Measurements from ENCODE around the gene RIPOR3. TPM values are rescaled to one million over a fixed set of nuclear protein-coding genes. Genes with fewer than 3 reads are reported as not detected.

Gene RIPOR3
- total RNA-seq, 4 donors from 2014 or later, result 1.3 to 9.7 (median 3.3) TPM

DNA sequence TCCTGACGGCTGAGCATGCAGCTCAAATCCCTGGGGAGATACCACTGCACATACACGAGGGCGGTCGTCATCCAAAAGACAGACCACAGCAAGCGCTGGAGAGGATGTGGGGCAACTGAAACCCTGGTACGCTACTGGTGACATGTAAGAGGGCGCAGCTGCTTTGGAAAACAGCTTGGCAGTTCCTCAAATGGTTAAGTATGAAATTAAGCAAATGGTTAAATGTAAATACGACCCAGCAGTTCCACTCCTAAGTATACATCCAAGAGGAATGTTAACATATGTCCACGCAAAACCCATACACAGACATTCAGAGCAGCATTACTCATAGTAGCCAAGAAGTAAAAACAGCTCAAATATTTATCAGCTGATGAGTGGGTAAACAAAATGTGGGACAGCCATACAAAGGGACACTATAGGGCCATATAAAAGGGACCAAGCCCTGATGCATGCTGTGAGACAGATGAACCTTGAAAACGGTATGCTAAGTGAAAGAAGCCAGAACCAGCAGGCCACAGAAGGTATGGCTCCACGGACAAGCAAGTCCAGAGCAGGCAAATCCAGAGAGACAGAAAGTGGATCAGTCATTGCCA lies 38.5 kb downstream of the RIPOR3 start:
- DNase-seq, result no peak
- 59 to 73% methylated on average over 11 of the region's 11 CpGs for WGBS, 2 donors
- H3K4me3 ChIP-seq, result no peak overlapping the region
- TF ChIP-seq POLR2A (IDR thresholded peaks at IDR 0.05), result no peak
- TF ChIP-seq, protein P1, sequence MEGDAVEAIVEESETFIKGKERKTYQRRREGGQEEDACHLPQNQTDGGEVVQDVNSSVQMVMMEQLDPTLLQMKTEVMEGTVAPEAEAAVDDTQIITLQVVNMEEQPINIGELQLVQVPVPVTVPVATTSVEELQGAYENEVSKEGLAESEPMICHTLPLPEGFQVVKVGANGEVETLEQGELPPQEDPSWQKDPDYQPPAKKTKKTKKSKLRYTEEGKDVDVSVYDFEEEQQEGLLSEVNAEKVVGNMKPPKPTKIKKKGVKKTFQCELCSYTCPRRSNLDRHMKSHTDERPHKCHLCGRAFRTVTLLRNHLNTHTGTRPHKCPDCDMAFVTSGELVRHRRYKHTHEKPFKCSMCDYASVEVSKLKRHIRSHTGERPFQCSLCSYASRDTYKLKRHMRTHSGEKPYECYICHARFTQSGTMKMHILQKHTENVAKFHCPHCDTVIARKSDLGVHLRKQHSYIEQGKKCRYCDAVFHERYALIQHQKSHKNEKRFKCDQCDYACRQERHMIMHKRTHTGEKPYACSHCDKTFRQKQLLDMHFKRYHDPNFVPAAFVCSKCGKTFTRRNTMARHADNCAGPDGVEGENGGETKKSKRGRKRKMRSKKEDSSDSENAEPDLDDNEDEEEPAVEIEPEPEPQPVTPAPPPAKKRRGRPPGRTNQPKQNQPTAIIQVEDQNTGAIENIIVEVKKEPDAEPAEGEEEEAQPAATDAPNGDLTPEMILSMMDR (IDR thresholded peaks at IDR 0.05), result no peak
- no peaks in the 10 kb centered on the region for H3K9me3 ChIP-seq
- intact Hi-C loops (cut with DNase I), result no loop called here
- H3K27me3 ChIP-seq, result no peaks in the 10 kb centered on the region
- H3K4me1 ChIP-seq, result peaks cover 3 to 35% (median 4%) of the 10 kb centered on the region in 3 donors
- H3K36me3 ChIP-seq, result no peaks in the 10 kb centered on the region
- H3K27ac ChIP-seq, result peak overlapping the region in 2 of 4 donors; percentile 9 to 28

DNA sequence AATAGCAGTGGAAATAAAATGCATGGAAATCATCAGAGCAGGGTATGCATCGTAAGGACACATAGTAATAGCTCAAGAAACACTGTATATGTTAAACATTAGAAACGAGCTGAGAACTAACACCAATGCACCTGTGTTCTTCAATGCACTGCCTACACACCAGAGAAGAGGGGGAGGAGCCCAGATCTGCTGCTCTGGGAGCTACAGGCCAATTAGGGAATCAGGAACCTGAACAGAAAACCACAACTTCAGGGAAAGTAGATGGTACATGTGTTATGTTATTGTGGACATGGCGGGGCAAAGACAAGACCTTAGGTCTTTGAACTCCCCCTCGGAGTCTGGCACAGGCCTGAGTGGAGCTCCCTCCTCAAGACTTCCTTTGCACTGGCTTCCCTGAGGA lies 39.7 kb downstream of the RIPOR3 start:
- WGBS, 2 donors, result 73 to 75% methylated on average over 4 of the region's 4 CpGs
- H3K4me3 ChIP-seq, result no peak overlapping the region
- H3K36me3 ChIP-seq, result no peaks in the 10 kb centered on the region
- no peak for TF ChIP-seq POLR2A (IDR thresholded peaks at IDR 0.05)
- TF ChIP-seq, protein P1 (IDR thresholded peaks at IDR 0.05), result no peak
- no peaks in the 10 kb centered on the region for H3K27me3 ChIP-seq
- H3K4me1 ChIP-seq, result peaks cover 3 to 31% (median 4%) of the 10 kb centered on the region in 3 donors
- no peak for DNase-seq
- intact Hi-C loops (cut with DNase I), result no loop called here
- no peaks in the 10 kb centered on the region for H3K9me3 ChIP-seq
- no peak overlapping the region for H3K27ac ChIP-seq

DNA sequence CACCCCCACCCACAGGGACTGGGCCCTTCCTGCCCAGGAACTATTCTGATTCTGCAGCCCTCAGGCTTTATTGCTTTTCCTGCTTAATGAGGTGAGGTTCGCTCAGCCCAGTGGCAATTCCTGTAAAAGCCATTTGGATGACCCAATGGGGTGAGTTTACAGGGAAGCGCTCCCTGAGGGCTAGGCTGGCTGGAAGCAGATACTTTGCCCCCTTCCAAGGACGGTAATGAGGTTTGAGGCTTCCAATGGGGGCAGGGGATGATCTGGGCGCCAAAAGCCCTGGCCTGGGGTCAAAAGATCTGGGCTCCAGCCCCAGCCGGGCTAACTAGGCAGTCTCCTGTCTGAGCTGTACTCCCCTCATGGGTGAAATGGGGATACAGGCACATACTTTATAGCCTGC lies 41.8 kb downstream of the RIPOR3 start:
- H3K27ac ChIP-seq, result peak overlapping the region in 2 of 4 donors; percentile 0 to 61
- no peaks in the 10 kb centered on the region for H3K9me3 ChIP-seq
- 40 to 80% methylated on average over 1 of the region's 5 CpGs for WGBS, 2 donors
- intact Hi-C loops (cut with DNase I), result no loop called here
- no peak for DNase-seq
- H3K36me3 ChIP-seq, result no peaks in the 10 kb centered on the region
- H3K27me3 ChIP-seq, result no peaks in the 10 kb centered on the region
- peaks cover 3 to 30% (median 11%) of the 10 kb centered on the region in 3 donors for H3K4me1 ChIP-seq
- no peak for TF ChIP-seq POLR2A (IDR thresholded peaks at IDR 0.05)
- TF ChIP-seq, protein P1 (IDR thresholded peaks at IDR 0.05), result no peak
- no peak overlapping the region for H3K4me3 ChIP-seq

DNA sequence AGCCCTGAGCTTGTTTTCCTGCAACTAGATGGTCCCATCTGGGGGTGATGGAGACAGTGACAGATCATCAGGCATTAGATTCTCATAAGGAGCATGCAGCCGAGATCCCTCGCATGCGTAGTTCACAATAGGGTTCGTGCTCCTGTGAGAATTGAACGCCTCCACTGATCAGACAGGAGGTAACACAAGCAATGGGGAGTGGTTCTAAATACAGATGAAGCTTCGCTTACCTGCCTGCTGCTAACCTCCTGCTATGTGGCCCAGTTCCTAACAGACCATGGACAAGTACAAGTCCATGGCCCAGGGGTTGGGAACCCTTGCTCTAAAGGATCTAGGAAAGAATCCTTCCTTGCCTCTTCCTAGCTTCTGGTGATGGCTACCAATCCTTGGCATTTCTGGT lies 42.7 kb downstream of the RIPOR3 start:
- no peak for TF ChIP-seq POLR2A (IDR thresholded peaks at IDR 0.05)
- TF ChIP-seq, protein P1 (IDR thresholded peaks at IDR 0.05), result no peak
- H3K27ac ChIP-seq, result no peak overlapping the region
- WGBS, 2 donors, result 91% methylated on average over 5 to 6 of the region's 6 CpGs
- DNase-seq, result no peak
- no peak overlapping the region for H3K4me3 ChIP-seq
- intact Hi-C loops (cut with DNase I), result no loop called here
- H3K36me3 ChIP-seq, result no peaks in the 10 kb centered on the region
- H3K27me3 ChIP-seq, result no peaks in the 10 kb centered on the region
- no peaks in the 10 kb centered on the region for H3K9me3 ChIP-seq
- H3K4me1 ChIP-seq, result peaks cover 3 to 27% (median 11%) of the 10 kb centered on the region in 3 donors

DNA sequence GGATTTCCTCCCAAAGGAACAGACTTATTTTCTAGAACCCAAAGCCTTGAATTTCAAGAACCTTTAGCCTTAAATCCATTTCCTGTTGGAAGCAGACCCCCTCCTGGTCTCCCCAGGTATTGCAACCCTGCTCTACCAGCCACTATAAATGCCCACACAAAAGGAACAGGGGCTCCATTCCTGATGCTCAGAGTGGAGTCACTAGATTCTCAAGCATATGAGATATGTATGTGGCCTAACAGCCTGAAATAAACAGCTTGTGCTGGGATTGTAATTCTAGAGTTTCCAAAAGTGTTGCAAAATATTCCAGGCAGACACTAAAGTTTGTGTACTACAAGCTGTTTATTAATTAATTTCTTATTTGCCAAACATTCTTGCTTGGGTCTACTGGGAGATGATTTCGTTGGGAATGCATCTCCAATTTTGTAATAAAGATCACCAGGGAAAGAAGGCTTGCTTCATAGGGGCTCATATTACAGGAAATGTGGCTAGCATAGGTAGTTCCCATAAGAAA lies 44.8 kb downstream of the RIPOR3 start:
- H3K9me3 ChIP-seq, result no peaks in the 10 kb centered on the region
- no peaks in the 10 kb centered on the region for H3K36me3 ChIP-seq
- TF ChIP-seq POLR2A (IDR thresholded peaks at IDR 0.05), result no peak
- TF ChIP-seq, protein P1 (IDR thresholded peaks at IDR 0.05), result peak in 2 of 6 experiments; percentile 13 to 29
- H3K4me3 ChIP-seq, result no peak overlapping the region
- WGBS, 2 donors, result 38 to 44% methylated on average over 1 of the region's 1 CpG
- no peak for DNase-seq
- intact Hi-C loops (cut with DNase I), result no loop called here
- no peaks in the 10 kb centered on the region for H3K27me3 ChIP-seq
- H3K27ac ChIP-seq, result peak overlapping the region; percentile 54 to 85 (median 75)
- peaks cover 3 to 34% (median 11%) of the 10 kb centered on the region in 3 donors for H3K4me1 ChIP-seq
